NCI-H2171 (cell line): Measurements from ENCODE around the gene C1QTNF7.

Source experiments
- DNase-seq: peaks from one replicate; lab custom pipeline; 2025; lab: John Stamatoyannopoulos, UW

Gene C1QTNF7

DNA sequence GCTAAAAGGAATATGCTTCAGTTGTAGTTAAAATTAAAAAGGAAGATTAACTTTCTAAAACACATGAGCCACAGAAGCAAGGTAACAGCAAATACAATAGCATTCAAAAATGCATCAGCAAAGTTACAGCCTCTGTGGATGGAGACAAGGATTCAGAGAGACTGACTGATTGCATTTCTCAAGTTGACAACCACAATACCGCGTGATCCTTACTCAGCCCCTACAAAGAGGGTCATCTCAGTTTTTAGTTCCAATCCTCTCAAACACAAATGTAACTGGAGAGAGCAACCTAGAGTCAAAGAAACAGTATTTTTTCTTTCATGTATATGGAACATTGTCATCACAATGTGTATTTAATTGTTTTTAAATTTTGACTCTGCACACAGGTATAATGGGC lies 14.2 kb upstream of the C1QTNF7 start:
- no peak for DNase-seq

DNA sequence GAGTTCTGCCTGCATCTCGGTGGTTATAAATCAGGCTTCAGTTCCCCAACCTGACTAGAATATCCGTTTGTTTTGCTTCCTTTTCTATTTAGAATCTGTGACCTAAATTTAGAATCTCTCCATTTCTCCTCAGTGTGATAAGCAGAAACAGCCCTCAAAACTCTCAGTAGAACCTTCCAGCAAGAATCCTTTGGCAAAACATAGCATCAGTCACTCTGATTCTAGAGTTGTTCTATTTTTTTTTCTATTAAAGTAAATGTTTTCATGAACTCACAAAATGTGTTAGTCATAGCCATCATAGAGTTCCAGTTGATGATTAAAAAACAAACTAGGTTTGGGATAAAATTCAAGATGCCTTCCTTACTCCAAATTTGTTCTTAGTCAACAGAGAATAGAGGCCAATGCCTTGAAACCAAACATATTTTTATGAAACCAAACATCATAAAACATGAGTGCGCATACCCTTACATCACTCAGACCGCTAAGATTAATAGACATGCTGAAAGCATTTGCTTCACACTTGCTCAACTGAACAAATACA lies 13.2 kb upstream of the C1QTNF7 start:
- no peak for DNase-seq

DNA sequence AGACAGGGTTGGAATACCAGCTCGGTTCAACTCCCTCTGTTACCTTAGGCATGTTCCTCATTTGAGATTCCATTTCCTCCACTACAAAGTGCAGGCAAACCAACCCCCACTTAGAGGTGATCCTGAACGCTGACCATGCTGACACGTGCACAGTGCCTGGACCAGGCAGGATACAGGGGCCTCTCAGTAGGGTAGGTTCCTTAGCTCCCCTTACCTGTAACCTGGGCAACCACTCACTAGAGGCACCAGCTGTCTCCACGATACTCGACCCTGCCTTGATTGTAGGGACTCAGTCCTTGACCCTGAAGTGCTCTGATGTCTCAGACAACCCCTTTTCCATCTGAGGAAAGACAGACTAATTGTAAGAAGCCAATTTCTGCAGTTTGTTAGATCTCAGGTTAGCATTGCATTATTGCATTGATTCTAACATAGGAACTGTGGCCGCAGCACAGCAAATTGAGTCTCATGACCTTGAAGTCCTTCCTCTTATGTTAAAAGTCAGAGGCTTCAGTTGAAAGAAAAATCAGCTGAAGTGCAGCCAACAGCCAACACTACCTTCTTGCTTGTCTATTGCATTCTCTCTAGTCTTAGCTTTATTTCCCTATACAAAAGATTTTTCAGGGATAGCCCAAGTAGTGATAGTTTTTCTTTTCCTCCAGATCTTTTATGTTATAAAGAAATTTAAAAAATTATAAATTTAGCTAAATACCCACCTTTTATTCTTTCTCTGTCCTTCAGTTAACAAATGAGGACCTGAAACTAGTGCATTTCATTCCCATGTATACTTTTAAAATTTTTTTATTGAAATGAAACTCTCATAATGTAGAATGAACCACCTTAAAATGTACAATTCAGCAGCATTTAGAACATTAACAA lies 11.2 kb upstream of the C1QTNF7 start:
- DNase-seq: no peak

DNA sequence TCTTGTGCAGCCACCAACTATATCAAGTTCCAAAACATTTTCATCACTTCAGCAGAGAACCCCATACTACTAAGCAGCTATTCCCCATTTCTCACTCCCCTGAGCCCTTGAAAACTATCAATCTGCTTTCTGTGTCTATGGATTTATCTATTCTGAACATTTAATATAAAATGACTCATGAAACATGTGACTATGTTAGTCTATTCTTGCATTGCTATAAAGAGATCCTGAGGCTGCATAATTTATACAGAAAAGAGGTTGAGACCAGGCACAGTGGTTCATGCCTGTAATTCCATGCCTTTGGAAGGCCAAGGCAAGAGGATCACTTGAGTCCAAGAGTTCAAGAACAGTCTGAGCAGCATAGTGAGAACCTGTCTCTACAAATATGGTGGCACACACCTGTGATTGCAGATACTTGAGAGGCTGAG lies 10.6 kb upstream of the C1QTNF7 start:
- DNase-seq: no peak

DNA sequence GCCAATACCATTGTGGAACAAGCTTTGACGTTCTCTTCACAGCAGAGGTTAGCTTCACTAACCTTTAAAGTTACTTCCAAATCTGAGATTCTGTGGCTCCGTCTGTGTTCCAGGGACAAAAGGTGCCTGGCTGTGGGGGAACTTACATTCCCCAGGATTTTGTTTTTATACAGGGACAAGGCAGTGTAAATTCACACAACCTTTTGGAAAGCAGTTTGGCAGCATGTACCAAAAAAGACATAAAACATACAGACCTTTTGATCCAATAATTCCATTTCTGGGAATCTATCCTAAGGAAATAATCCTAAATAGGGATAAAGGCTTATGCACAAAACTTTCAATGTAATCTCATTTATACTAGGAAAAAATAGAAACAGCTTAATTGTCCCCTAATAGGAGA lies 8.9 kb upstream of the C1QTNF7 start:
- DNase-seq: no peak

DNA sequence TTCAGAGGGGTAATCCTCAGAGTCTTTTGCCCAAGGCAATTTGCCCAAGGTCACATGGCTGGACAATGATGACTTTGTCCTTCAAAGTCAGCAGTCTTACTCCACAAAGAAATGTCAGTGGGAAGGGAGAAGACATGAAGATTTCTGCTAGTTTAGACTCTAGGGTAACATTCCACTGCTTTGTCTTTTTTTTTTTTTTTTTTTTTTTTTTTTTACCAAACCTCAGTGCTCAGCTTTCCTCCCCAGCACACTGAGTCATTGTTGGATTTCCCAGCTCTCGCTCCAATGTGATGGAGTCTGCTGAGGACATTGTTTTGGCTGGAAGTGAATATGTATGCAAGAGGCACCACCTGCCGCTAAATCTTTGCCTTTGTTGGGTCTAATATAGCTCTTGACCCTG lies 7.2 kb upstream of the C1QTNF7 start:
- DNase-seq: no peak

DNA sequence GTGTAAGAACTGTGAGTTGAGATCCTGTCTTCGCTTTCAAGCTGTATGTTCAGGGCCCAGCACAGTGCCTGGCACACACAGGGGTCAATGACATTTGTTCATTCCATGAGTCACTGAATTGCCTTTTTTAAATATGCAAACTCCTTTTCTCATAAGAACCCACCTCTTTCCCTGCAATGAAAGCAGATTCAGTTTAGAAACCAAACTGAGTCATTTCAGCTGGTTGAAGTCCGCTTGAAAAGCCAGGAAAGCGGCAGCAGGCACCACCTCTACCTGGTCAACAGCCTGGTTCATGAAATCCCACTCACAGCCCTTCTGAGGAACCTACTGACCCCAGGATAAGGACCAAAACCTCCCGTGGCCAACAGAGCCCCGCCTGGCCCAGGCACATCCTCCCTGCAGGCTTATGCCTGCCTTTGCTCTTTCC lies 4.5 kb upstream of the C1QTNF7 start:
- DNase-seq: no peak

DNA sequence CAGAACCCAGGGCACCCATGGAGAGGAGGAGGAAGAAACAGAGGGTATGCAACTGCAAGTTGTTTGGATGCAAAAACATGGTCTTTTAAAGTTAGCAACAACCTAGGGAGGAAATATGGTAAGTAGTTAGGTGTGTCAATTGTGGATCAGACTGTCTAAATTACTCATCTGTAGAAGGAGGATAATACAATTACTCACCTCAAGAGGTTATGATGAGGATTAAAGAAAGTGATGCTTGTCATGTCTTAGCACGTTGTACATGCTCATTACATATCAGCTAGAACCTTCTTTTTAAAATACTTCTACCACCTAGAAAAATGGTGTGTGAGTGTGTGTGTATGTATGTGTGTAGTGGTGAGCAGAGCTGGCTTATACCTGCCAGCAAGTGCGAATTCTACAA lies 2.3 kb upstream of the C1QTNF7 start:
- no peak for DNase-seq

DNA sequence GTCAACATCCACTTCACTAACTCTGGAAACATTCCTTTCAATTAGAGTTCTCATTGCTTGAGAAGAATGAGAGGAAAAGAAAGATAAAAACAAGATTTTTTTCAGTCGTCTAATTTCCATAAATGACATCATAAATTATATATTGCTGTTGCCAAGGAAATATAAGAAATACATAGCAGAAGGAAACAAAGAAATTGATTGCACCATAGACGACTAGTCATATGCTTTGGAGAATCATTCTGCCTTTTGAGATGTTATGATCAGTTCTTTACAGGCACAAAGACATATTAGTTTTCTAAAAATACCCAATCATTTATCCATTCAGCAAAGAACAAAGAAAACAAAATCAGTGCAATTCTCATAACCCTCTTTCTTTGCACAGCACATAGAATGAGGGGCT lies 672 bp upstream of the C1QTNF7 start:
- no peak for DNase-seq

DNA sequence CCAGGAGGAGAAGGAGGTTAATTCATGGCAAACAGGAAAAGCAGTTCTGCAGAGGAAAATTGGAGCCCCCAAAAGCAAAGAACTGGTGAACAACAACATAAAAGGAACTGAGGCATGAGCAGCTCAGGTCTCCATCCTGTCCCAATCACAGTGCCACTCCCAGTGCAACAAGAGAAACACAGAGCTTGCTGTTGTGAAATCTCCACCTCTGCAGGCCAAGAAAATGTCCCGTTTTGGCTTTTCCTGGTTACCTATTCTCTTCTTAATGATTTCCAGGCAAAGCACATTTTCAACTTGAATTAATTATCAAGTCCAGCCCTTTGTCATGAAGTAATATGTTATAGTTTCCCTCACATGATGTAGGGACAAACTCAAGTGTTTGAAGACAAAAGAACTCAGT lies 778 bp downstream of the C1QTNF7 start:
- no peak for DNase-seq

DNA sequence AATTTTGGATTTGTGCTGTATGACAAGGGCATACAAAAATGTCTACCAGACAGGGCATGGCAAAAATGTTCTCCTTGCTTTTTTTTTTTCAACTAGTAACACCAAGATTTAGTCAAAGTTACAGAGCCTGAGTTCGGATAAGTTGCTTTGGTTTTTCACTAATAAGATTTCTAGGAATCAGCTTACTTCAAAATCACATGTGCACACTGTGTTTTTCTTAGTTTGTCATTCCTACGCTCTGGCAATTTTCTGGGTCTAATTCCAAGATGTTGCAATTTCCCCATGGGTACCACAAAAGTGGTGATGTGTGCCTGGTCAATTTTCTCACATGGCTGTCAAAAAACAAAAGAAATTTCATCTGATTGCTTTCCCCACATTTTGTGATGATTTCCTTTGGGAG lies 6.3 kb downstream of the C1QTNF7 start:
- no peak for DNase-seq

DNA sequence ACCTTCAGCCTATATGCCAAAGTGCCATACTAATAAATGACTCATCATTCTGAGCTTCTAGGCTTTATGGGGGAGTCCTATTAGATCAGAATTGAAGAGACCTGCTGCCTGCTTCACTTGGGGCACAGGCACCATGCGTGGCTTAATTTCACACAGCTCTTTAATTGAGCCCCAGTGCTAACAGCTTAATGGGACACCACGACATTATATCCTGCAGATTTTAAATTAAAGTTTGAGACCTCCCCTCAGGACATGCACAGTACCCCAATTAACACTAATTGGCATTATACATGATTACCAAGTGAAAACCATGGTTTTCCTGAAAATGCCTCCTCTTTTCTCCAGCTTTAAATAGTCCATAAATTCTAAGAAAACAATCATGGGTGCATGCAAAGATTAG lies 6.8 kb downstream of the C1QTNF7 start:
- DNase-seq: no peak

DNA sequence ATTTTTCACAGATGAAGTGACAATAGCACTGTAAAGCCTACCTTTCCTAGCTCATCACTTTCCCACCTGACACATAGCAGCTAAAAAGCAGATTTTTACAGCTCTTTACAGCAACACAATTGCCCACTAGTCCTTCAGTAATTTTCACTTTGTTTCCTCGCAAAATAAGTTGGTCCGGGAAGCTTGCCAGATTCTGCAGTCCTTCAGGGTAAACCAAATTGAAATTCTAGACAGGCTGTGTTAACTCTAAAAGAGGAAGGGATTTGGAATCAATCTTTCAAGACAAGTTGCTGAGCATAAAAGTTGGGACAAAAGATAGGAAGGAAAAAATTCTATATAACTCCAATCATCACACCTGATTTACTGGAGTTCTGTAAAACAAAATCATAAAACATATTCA lies 8.7 kb downstream of the C1QTNF7 start:
- no peak for DNase-seq

DNA sequence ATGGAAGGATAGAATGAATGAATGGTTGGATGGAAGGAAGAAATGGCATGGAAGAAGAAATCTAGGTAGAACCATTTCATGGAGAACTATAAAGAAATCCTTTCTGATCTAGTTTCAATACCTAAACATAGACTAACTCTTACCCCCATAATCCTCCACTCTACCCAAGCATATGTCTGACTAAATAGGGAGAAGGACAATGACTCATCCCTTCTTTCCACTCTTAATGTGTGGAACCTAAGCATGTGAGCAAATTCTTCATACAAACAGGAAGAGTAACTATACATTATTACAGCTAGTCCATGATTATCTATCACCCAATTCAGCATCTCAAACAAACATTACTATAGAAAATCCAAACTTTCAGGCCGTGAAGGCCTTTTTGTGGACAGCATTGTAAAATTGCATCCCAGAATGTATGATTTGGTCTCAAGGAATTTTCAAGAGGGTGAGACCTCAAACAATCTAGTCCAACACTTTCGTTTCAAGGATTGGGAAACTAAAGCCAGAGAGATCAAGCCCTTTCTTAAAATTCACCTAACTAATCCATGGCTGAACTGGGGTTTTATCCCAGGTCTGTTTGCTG lies 11.2 kb downstream of the C1QTNF7 start:
- no peak for DNase-seq

DNA sequence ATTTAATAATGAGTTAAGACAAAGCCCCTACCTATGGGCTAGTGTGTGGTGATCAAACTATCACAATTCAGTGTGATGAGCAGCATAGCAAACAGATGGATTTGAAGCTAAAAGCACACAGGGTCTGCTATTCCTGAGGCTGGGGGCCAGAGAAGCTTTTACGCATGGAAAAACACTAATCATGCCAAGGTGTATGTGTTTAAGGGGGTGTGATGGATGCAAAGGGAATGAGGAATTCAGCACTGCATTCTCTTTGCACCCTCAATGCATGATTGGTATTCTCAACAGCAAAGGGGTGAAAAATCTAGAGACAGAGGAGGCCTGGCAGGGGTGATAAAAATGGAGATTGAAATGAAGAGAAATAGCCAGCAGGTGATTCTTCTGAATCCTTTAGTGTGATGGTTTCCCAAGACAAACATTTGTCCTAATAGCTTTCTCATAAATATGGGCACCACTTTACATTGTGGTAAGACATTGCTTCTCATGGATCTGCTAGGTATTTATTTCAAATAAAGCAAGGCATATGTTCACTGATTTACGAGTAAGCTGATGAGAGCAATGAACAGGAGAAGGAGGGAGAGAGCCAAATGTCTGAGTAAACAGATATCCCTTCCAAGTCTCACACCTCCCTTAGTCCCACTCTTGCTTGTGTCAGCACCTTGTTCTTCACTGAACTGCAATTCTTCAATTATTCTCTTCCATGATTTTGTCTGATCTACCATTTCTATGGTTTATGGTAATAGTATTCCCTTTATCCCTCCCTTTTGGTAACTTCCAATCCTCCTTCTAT lies 15.7 kb downstream of the C1QTNF7 start:
- DNase-seq: no peak

DNA sequence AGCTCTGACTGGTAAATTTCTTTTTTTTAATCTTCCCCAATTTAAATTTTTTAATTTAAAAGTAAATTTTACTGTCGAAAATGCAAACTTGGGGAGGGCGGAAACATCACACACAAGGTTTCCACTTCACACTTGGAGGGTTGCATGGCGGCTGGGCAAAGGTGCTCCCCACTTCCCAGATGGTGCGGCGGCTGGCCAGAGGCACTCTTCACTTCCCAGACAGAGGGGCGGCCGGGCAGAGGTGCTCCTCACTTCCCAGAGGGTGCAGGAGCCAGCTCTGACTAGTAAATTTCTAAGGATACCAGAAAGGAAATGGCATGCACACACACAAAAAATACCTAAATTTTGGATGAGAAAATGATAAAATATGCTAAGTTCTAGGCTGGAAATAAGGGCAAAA lies 16.4 kb downstream of the C1QTNF7 start:
- no peak for DNase-seq

DNA sequence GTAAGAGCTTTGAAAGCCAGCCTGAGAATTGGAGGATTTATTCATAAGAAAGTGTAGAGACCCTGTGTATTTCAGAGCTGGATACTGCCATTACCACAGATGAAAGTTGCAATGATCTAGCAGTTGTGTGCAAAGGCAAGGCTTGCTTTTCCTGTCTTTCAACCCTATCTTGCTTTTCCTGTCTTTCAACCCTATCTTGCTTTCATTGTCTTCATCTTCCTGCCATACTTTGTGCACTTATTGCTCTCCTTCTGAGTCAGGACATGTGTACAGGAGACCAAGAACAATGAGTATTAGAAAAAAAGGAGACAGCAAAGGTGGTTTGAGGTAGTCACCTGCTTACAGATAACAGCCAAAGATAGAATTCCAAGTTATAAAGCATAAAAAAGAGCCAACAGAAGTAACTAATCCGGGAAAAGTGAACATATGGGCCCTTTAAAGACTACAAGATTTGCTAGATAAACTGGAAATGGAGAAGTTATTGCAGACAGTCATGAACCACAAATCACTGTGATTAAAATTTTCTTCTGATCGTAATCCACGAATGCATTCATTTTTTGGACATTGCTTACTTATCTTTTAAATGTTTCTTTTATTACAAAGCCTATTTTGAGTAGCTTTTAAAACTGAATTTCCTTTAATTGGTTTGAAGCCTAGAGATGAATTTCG lies 17.2 kb downstream of the C1QTNF7 start:
- DNase-seq: no peak

DNA sequence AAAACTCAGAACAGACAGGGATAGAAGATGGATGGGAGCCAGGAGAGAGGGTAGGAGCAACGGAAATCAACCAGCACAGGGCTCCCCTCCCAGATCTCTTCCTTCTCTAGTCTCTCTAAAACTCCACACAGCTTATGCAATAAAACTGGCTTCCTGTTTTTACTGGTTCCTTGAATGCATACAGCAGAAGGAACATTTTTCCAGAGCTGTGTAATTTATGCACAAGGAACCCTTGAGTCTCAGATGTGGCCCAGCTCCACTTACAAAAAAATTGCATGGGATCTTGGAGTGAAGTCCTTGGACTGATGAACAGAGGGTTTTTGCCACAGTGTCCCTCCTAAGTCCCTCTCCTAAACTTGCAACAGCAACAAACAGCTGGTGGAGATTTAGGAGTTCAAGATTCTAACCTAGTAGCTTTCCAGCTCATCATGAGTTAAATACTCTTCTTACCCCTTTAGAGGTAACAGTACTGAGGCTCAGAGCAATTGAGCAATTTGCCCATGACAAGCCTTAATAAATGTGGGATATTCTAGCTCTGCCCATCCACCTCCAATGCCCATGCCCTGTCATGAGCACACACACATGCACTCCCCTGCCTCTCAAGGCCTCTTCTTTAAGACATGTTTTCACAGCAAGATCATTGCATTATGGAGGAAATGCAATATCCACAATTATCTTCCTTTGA lies 23.5 kb downstream of the C1QTNF7 start:
- no peak for DNase-seq

DNA sequence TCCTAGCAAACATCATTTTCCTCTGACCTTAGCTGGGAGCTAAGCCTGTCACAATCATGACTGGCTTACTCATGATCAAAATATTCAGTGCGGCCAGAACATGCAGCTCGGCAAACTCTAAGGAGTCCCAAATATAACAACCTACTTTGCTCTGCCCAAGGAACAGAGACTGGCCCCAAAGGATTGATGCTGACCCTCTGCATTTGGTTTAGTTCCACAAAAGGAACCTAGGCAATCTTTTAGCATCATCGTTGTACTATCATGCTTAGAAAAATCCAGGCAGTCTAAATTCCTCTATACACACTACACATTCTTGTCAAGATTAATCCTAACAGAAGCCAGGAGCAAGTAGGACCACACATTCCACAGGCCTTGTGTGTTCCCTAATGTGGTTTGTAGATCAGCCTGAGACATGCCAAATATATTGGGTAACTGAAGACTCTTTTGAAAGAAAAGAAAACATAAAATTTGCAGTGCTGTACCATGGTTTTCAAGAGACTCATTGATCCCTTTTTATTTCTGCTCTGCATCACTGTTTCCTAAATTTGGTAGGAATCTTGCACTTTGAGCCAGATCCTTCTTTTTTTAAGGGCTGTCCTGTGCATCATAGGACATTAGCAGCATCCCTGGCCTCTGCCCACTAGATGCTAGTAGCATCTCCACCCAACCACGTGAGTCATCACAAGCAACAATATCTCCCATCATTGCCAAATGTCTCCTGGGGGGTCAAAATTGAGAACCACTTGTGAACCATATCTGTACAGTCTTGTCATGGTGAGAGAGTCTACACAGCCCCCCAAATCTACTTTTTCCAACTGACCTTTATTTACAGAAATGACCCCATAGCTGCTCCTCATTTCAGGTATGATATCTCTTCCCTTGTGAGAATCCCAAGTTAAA lies 24.3 kb downstream of the C1QTNF7 start:
- no peak for DNase-seq

DNA sequence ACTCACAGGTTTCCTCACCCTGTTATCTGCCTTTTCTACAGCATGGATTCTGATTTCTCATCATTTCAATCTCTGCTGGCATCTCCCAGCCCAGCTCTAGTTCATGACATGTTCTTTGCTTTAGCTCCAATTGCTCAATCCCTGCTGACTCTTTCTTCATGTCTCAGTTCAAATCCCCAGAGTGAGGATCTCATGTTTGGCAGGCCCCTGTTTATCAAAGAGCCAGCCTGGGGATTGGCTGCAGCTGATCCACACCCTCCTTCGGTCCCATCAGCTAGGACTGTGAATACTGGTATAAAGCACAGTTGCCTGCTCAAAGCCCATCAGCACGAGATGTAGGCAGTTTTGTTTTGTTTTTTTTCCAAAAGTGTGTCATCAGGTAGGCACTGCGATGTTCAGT lies 27.5 kb downstream of the C1QTNF7 start:
- no peak for DNase-seq
